Activated CD8-positive, alpha-beta memory T cell treated with anti-CD3 and anti-CD28 coated beads, Interleukin-2, amount 50 U/mL, for 24 hours (primary cell): ENCODE results near the gene BTG4.

Source experiments
- DNase-seq: peaks from one replicate; pipeline ENCODE4 v3.0.0-alpha.2; 2020; ENCODE audit errors: extremely low read depth

BTG4 gene

DNA sequence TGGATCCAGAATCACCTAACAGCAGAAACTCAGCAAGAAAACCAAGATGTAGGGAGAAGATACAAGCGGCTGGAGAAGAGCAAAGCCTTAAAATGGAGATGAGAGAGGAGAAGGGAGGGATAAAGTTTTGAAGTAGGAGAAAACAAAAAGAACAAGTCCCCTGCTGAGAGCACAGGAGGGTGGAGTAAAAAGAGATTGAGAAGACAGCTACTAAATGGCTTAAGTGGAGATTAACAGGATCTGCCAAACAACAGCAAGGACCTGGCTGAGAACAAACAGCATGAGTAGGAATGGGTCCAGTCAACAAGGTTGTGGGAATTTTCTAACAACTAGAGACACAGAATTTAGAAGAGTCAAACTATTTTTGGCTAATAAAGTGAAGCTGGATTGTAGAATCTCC is 18.1 kb downstream of the BTG4 start:
- no peak for DNase-seq

DNA sequence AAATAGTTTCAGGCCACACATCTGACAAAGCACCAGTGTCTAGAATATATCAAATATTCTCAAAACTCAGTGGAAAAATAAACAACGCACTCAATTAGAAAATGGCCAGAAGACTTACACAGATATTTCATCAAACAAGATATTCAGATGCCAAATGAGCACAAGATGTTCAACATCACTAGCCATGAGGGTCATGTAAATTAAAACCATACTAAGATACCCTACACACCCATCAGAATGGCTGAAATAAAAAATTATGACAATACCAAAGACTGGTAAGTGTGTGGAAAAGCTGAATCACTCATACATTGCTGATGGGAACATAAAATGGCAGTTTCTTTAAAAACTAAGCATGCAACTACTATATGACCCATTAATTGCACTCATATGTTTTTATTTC is 21.7 kb downstream of the BTG4 start:
- no peak for DNase-seq

DNA sequence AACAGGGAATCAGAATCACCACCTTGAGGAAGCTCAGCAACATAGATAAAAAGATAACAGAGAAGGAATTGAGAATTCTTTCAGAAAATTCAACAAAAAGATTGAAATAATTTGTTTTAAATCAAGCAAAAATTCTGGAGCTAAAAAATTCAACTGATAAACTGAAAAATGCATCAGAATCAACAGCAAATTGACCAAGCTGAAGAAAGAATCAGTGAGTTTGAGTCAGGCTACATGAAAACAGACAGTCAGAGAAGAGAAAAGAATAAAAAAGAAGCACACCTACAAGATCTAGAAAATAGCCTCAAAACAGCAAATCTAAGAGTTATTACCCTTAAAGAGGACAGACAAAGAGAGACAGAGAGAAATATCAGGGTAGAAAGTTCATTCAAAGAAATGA is 28.8 kb downstream of the BTG4 start:
- DNase-seq: no peak

DNA sequence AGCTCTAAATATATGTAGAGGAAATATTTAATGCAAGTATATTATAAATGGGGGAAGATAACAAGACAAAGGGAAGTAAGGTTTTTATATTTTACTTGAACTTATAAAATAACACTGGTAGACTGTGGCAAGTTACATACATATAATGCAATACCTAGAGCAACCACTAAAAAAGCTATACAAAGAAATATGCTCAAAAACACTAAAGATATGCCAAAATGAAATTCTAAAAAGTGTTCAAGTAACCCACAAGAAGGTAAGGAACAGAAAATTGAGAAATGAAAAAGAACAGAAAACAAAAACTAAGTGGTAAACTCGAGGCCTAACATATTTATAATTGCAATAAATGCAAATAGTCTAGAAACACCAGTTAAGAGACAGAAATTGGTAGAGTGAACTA is 32.5 kb downstream of the BTG4 start:
- no peak for DNase-seq

DNA sequence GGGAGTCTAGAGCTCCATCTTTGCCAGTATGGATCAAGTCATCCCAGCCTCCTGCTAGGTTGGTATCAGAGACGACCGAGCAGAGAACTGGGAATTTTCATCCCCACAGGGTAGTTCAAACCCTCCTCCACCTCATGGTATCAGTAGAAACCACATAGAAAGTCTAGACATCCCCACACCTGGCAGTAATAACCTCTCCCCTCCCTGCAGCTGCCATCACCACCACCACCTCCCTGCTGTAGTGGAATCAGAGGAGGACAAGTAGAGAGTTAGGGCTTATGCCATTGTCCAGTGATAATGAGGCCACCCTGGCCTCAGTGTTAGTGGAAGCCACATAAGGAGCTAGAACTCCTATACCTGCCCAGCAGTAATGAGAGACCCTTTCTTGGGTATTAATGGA is 34.3 kb downstream of the BTG4 start:
- DNase-seq: no peak

DNA sequence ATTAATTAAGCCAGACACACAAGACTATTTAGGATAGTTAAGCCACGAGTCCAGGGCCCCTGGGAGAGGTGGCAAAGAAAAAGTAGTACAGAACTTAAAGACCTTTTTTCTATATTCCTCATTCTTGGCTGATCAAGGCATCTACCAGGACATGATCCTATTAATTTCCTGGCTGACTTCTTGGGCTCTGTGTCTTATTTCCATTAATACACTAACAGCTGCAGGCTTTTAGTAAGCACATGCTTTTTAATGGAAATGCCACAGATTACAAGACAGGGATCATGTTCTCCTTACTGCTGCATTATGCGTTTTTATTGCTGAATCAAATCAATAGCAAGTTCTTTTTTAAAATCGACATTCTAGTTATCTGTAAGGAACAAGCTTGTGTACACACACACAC is 35.2 kb downstream of the BTG4 start:
- DNase-seq: no peak

DNA sequence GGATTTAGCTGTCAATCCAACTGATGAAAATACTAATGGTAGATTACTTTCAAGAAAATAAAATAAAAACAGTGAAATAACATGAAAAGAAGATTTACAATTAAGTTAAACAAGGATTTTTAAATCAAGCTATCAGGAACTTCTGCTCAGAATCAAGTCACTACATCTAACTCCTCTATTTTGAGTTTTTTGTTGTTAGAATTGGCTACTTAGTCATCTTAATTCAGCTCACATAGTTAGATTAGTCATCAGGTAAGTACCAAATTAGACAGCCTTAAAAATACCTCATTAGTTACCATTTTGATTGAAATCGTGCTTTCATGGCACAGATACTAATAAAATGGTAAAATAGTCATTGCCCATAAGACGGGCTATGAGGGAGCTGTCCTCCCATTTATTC is 35.8 kb downstream of the BTG4 start:
- no peak for DNase-seq

DNA sequence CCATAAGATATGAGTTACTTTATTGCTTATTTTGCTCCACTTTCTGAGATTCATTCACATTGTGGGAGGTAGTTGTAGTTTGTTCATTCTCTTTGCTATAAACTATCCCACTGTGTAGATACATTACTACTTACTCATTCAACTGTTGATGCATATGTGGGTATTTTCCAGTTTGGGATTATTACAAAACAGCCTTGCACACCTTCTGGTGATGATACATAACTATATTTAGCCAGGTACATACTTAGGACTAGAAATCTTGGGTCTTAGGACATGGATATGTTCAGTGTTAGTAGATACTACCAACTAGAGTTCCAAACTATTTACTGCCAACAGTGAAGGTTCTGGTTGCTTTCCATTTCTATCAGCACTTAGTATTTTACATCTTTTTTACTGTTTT is 37.8 kb downstream of the BTG4 start:
- no peak for DNase-seq

DNA sequence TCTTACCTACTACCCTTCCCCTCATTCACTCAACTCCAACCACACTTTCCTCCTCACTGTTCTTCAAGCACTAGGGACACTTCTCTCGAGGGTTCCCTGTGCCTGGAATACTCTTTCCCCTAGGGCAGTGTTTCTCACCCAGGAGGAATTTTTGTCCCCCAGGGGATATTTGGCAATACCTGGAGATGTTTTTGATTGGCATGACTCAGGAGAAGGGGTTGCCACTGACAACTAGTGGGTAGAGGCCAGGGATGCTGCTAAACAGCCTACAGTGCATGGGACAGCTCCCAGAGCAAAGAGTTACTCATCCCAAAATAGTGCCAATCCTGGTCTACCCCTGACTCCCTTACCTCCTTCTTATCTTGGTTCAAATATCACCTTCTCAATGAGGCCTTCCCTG is 40.0 kb downstream of the BTG4 start:
- DNase-seq: no peak

DNA sequence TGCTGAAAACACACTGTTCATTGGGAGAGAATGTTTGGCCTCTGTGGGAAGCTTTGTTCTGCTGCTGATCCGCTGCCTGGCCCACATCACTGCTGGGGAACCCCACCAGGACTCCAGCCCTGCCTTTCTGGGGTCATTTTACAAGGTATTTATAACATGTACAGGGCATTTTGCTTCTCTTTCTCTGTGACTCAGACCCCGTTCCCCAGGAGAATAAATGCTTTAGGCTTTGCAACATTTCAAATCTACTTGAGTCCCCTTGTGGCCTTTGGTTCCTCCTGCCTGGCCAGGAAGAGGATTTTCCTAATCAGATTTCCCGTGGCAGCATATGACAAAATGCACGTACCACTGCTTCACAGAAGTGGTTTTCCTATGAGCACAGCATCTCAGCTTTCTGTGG is 43.0 kb downstream of the BTG4 start:
- DNase-seq: no peak

DNA sequence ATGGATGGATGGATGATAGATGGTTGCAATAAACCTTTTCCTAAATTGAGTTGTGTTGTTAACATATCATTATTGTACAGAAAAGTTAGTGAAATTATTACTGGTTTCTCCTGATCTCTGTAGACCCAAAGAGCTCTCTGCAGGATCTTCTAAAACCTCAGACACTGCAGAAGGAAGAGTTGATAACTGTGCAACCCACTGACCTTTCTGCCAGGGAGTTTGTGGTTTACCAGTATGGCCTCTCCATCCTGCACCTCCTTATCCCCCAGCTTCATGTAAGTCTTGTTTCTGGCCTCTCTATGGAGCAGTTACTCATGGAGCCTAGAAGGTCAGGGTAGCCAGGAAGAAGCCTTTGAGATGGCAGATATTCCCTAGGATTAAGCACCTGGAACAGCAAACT is 45.6 kb downstream of the BTG4 start:
- DNase-seq: no peak

DNA sequence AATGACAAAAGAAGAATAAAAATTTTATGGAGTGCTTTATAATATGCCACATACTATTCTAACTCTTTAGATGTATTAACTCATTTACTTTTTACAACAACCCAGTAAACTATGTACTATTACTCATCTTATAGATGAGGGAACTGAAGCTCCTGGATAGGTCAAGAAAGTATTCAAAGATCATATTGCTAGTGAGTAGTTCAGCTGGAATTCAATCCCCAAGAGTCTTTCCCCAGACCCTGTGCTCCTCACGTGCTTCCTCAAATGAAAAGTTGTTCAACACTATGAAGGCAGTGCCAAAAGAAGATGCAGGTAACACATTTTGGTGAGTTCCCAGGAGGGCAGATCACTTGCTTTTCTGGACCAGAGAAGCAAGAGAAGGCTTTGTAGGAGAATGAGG is 46.8 kb downstream of the BTG4 start:
- no peak for DNase-seq

DNA sequence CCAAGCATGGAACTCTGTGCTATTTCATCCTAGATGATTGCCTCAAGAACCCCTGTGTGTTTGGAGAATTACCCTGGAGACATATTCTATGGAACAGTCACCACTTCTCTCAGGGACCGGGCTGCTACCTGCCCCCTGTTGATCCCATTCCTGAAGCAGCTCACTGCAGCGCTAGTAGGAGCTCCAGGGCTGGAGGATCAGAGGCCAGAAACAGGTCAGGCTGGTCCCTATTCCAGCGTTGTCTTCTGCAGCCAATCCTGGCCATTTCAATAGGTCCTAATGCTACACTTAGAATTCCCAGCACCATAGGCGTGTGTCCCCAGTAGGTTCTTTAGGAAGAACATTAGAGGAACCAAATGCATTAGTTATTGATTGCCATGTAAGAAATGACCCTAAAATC is 48.9 kb downstream of the BTG4 start:
- no peak for DNase-seq

DNA sequence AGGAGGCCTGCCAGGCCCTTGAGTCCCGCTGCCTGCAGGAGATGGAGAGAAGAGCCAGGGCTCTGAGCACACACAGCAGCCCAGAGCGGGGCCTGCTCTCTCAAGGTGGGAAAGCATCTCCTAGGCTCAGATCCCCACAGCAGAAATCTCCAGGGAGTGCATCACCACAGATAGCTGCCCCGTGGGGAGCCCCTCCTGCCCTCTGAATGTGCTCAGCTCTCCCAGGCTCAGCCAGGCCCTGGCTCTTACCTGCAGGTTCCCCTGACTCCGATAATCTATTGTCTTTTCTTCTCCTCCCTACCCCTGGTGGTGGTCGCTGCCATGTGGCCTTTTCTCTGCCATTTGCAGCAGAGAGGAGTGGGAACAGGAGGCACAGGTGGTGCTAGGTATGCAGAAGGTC is 49.9 kb downstream of the BTG4 start:
- no peak for DNase-seq

DNA sequence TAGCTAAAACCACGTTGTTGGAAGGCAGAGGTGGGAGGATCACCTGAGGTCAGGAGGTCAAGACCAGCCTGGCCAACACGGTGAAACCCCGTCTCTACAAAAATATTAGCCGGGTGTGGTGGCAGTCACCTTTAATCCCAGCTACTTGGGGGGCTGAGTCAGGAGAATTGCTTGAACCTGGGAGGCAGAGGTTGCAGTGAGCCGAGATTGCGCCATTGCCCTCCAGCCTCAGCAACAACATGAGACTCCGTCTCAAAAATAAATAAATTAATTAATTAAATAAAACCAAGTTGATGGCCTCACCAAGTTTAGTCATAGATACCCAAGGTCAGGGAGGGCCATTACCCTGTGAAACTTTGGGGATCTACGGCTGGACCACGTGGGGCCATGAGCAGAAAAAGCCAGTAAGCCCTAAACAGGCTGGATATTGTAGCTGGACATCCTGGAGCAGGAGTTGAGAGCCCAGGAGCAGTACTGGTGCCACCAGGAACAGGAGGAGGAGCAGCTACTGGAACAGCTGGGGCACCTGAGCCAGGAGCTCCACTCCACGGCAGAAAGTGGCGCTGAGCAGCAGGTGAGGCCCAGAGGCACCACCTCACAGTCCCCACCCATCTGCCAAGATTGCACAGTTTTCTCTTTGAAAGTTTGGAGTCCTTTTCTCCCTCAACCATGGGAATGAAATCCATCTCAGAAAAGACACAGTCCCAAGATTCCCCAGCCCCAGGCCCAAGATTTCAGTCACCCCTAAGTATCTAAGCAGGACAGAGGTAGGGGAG is 50.5 kb downstream of the BTG4 start:
- no peak for DNase-seq

DNA sequence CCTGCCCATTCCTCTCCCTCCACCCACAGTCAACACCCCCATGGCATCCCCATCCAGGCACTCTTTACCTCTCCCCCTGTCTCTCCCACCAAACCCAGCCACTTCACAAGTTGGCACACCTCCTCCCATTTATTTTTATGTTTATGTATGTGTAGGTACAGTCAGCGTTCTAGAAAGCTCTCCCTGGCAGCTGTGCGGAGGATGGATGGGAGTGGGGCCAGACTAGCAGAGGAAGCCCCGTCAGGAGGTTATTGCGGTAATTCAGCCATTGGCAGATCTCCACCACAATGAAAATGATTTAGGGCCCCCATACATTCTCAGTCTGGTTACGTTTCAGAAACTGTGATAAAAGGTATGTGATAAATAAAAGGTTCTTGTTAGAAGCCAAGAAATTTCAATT is 51.3 kb downstream of the BTG4 start:
- DNase-seq: no peak

DNA sequence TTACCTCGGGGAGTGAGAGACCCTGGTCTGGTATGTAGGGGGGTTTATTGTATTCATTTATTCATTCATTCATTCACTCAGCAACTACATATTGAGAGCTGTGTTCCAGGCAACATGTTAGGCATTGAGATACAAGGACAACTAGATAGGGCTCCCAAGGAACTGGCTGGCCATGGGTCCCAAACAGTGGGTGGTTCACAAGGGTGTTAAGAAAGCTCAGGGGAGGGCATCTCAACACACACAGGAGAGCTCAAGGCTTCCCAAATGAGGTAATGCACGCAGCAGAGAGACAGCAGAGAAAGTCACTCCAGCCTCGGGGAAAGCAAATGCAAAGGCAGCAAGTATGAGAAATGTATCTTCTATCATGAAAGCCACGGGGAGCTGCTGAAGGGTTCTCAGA is 51.8 kb downstream of the BTG4 start:
- no peak for DNase-seq

DNA sequence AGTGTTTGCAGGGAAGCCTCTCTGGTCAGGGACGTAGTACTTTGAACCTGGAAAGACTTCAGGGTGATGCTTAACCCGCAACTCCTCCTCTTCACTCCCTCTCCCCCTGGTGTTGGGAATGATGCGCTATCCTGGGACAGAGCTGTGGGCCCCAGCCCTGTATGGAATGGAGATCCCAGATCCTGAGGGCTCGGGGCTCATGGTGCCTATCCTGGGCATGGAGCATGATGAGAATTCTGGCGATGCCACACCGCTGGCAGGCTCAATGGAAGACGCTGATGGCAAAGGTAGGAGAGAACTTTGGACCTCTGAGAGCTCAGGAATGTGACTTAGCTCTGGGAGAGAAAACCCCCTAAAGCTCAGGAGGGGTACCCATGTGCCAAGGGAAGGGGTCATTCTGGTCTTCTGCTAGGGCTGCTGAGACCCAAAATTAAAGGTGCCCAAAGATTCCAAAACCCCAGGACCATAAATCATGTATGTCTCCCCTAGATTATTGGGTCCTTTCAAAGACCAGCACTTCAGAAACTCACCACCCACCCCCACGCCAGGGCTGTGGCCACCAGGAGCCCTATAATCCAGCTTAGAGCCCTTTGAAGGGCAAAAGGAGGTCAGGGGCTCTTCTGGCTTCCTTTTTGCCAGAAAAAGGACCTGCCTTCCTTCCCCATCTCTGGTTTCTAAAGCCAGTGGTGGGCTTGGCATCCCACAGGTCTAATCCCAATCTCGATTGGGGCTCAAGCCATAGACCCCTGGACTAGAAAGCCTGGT is 52.5 kb downstream of the BTG4 start:
- DNase-seq: no peak

DNA sequence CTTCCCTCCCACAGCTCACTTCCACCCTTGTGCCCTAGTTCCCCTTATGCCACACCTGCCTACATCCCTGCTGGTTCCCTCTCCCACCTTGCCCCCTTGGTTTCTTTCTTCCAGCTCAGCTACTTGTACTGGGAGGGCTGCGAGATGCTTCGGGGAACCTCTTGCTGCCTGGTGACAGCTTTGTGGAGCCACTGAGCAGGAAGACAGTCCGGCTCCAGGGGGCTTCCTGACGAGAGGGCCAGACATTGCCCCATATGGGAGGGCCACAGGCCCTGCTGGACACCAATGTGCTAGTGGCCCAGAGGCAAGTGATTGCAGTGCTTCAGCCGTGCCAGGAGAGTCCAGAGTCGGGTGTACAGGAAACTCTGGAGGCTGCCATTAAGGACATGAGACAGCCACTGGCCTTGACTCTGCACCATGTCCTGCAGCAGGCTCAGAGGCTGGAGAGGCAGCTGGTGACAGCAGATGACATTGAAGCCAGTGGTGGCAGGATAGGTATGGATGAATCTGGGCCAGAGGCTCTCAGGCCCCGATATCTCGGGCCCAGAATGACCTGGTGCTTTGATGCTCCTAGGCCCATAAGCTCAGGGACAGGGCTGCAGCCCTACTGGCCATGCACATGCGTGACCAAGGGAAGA is 54.3 kb downstream of the BTG4 start:
- DNase-seq: no peak

DNA sequence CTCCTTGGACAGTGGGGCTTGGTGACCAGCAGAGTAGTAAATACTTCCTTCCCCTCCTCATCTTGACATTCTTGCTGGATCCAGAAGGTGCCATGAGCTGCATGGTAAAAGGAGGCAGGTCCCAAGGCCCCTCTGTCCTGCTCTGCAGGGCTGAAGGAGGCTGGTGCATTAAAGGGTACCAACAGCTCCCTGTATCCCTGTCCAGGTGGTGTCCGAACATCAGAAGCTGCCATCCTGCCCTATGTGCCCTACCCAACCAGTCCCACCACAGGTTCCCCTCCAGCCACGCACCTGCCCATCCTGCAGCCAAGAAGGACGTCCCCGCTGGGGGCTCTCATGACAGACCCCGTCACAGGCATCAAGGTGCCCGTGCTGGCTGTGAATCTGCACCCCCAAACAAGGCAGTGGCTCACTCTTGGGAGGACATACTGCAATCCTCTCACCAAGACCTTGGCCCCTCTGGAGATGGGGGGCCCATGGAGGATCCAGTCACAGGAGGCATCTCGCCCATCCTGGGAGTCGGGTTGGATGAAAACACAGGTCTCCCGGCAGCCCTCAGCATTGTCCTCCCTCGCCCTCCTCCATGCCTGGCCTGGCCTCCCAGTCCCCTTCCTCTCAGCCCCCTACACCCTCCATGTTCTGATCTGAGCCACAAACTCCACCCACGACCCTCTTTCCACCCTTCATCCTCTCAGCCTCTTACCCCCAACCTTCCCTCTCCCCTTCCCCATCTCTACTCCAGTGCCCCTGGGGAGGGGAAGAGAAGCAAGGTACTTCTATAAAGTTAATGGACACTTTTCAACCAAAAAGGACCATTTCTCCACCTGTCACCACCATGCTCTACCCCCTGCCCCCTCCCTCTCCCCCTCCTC is 55.1 kb downstream of the BTG4 start:
- DNase-seq: no peak

DNA sequence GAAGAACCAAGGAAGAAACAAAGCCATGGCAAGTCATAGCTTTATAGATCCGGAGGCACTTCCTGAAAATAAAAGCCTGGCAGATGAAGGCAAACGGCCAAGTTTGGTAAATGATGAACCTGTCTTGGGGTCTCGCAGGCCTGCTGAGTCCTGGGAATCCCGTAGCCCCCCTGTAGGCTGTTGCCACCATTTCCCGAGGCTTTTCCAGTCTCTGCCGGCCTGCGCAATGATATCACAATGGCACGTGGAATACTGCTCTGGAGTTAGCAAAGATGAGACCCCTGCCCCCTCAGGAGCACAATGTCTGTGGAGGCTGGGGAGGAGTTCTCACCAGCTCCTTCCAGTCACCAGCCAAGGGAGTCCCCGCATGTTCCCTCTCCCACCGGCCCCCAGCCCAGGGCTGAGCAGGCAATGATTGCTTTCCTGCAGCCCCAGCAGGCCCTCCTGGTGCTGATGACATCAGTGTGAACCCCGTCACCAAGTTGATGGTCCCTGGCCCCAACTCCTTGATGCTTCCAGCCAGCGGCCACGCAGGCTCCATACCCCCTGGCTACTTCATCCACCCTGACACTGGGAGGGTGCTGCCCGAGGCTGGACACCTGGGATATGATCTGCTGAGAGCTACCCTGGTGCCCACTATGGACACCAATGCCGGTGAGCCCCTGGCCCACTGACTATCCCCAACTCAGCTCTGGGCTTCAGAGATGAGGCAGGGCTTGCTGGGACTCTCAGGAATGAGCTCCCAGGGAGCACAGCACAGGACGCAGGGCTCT is 55.9 kb downstream of the BTG4 start:
- no peak for DNase-seq
